Epithelial cell of esophagus (primary cell): ENCODE measurements around the gene SHISA8.

Source experiments
- DNase-seq: peaks from one replicate; pipeline ENCODE4 v3.0.0; 2010; ENCODE audit warnings: low read depth
- H3K4me3 ChIP-seq: 2 replicates; pipeline ENCODE4 v1.5.1; 2011; ENCODE audit warnings: mild to moderate bottlenecking, low read length, control low read depth
- TF ChIP-seq, protein P1 (sequence below): IDR thresholded peaks from 2 replicates; pipeline ENCODE4 v1.5.1; 2011; ENCODE audit warnings: low read depth, mild to moderate bottlenecking, low read length, control low read depth, inconsistent platforms; ENCODE audit not compliant: insufficient read depth; ENCODE audit errors: missing control alignments

The SHISA8 gene

DNA sequence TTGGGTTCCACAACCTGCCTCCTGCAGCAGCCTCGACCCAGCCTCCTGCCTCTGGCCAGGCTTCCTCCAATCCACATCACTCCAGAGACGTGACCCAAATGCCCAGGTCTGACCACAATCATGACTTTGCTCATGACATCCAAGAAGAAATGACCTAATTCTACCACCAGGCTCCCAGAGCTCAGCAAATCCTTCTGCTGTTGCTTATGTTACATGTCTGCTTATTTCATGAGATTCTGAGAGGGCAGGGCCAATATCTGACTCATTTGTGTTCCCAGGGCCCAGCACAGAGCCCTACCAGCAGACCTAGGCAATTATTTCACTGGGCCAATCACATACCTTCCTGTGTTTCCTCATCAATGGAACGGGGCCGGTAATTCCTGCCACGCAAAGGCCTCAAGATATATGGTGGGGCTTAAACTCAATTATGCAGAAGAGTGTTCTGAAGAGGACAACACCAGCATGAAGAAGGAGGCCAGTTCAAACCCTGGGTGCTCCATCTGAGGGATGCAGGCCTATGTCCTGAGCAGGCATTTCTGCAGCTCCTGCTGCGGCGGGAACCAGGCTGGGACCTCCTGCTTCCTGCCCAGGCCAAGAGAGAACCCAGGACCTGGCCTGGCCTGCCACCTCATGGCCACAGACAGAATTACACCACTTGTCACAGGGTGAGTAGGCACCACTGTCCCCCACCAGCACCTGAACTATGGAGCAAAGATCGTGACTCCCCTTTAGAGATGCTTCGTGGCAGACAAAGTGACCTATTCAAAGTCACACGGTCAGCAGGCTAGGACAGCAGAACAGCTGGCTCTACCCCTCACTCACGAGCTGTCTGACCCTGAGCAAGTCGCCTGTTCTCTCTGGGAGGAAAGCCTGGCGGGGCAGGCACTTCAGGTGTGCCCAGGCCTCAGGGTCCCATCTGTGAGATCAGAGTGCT, 26.2 kb upstream of the SHISA8 start:
- DNase-seq = peak; percentile 90
- TF ChIP-seq, protein P1, sequence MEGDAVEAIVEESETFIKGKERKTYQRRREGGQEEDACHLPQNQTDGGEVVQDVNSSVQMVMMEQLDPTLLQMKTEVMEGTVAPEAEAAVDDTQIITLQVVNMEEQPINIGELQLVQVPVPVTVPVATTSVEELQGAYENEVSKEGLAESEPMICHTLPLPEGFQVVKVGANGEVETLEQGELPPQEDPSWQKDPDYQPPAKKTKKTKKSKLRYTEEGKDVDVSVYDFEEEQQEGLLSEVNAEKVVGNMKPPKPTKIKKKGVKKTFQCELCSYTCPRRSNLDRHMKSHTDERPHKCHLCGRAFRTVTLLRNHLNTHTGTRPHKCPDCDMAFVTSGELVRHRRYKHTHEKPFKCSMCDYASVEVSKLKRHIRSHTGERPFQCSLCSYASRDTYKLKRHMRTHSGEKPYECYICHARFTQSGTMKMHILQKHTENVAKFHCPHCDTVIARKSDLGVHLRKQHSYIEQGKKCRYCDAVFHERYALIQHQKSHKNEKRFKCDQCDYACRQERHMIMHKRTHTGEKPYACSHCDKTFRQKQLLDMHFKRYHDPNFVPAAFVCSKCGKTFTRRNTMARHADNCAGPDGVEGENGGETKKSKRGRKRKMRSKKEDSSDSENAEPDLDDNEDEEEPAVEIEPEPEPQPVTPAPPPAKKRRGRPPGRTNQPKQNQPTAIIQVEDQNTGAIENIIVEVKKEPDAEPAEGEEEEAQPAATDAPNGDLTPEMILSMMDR = peak; percentile 82
- no peak overlapping the region for H3K4me3 ChIP-seq

DNA sequence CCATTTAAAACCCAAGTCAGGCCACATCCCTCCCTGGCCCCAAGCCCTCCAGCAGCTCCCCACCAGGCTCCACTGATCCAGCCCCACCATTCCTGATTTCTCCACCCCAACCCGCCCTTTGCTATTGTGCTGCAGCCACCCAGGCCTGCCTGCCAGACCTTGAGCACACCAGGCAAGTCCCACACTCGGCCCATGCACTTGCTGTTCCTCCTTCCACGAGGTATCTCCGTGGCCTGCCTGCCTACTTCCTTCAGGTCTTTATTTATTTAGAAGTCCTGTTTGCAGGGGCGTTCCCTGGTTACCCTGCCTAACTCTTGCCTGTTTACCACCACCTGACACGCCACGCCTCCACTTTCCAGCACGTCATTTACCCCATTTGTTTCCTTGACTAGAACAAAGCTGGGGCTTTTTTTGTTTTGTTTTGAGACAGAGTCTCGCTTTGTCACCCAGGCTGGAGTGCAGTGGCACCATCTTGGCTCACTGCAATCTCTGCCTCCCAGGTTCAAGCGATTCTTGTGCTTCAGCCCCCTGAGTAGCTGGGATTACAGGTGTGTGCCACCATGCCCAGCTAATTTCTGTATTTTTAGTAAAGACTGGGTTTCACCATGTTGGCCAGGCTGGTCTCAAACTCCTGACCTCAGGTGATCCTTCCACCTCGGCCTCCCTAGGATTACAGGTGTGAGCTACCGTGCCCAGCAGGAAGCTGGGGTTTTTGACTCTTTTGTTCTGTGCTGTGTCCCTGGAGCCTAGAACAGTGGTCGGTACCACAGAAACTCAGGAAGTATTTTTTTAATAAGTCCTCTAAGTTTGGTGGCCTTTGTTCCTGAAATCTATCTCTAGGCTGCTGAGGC, 25.3 kb upstream of the SHISA8 start:
- peak; percentile 35 for DNase-seq
- H3K4me3 ChIP-seq = no peak overlapping the region
- TF ChIP-seq, protein P1 = no peak

DNA sequence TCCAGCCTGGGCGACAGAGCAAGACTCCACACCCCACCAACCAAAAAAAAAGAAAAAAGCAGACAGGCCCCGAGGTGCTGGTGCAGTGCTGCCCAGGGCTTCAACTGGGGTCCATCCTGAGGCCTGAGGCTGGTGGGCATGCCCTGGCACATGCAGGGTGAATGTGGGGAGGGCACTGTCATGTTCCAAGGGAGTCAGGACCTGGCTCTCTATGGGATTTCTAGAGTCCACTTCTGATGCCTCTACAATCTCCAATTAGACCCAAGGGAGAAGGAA, 22.0 kb upstream of the SHISA8 start:
- TF ChIP-seq, protein P1 = no peak
- H3K4me3 ChIP-seq = no peak overlapping the region
- DNase-seq = no peak

DNA sequence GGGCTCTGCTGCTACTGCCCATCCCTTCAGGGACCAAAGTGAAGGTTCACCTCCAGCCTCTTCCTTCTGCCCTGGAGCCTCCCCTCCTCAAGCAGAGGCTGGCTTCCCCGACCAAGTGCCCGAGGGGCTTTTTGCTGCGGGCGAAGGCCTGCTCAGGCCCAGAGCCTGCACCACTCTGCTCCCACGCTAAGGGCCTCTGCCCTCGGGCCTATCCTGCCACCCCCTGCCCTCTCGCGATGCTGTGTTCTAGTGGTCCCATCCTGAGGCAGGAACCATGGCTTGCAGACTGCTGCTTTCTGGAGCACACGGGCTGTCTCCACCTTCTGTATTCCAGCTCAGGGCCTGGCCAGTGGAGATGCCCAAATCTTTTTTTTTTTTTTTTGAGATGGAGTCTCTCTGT, 20.6 kb upstream of the SHISA8 start:
- no peak overlapping the region for H3K4me3 ChIP-seq

DNA sequence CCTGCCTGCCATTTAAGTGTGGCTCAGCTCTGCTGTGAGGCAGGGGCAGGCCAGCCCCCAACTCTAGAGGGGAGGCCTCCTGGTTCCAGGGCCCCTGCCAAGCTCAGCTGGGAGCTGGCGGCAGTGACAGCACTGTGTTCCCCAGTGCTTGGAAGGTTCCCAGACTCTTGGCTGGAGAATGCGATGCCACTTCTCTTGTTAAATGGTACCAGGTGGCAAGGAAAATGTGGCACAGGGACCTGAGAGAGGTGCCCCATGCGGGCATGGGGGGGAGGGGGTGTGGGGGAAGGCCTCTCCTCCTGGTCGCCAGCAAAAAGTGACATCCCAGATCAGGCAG, 20.1 kb upstream of the SHISA8 start:
- TF ChIP-seq, protein P1 = no peak
- H3K4me3 ChIP-seq = no peak overlapping the region
- DNase-seq = no peak

More for the DNA sequence above, 20.6 kb upstream of the SHISA8 start:
- no peak for DNase-seq
- TF ChIP-seq, protein P1 = no peak

DNA sequence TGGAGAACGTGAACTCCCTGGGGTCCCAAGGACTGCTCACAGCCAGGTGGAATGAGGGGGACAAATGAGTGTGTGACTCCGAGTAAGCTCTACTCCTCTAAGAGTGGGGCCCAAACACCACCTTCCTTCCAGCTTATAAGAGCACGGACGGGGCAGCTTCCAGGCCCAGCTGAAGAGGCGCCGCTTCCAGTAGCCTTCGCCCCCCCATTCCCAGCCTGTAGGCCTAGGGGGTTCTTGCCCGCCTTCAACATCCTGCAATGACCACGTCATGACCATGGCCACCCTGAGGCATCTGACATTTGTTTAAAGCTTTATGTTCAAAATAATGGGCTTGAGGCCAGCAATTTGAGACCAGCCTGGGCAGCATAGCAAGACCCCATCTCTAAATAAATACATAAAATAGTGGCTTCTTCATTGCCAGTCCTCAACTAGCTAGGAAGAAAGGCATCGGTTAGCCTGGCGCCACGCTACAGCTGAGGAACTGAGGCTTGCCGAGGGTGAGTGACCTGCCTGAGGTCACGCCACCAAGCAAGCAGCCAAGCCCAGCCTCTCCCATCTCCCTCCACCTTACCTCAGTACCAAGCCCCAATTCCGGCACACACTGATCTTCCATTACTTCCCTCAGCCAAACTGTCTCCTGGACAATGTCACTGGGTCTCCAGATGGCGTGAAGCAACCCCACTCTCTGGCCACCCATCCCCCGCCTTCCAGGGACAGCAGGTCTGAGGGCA, 19.6 kb upstream of the SHISA8 start:
- no peak overlapping the region for H3K4me3 ChIP-seq
- TF ChIP-seq, protein P1 = no peak
- DNase-seq = no peak
